ENCODE results near the gene FZD4.
"Not testable (repeated sequence)": the region's sequence is repeated elsewhere in the genome, so short reads cannot be mapped to it uniquely, and the experiment has no call there.

Gene FZD4

GRCh38 chr11:86972734-86973133 is 17.5 kb upstream of the FZD4 start:
- no peak for FAIRE-seq

GRCh38 chr11:86969258-86969657 is 14.1 kb upstream of the FZD4 start:
- FAIRE-seq, result no peak

- not testable (repeated sequence) for FAIRE-seq
Measured at GRCh38 chr11:86967601-86968000, 12.4 kb upstream of the FZD4 start.

GRCh38 chr11:86957976-86958646 is 2.9 kb upstream of the FZD4 start:
- no peak for FAIRE-seq

- FAIRE-seq, result no peak
Measured at GRCh38 chr11:86956905-86957195, 1.7 kb upstream of the FZD4 start.

- FAIRE-seq, result no peak
Measured at GRCh38 chr11:86955111-86955360, 159 bp downstream of the FZD4 start.

GRCh38 chr11:86954269-86955110 is 705 bp downstream of the FZD4 start:
- no peak for FAIRE-seq

- FAIRE-seq, result no peak
Measured at GRCh38 chr11:86952221-86952875, 2.8 kb downstream of the FZD4 start.

- no peak for FAIRE-seq
Measured at GRCh38 chr11:86951706-86952105, 3.5 kb downstream of the FZD4 start.

- no peak for FAIRE-seq
Measured at GRCh38 chr11:86950661-86950995, 4.6 kb downstream of the FZD4 start.

- FAIRE-seq, result no peak
Measured at GRCh38 chr11:86949995-86950660, 5.1 kb downstream of the FZD4 start.

GRCh38 chr11:86948733-86949132 is 6.5 kb downstream of the FZD4 start:
- FAIRE-seq, result no peak

- no peak for FAIRE-seq
Measured at GRCh38 chr11:86947541-86947940, 7.7 kb downstream of the FZD4 start.

- FAIRE-seq, result not testable (repeated sequence)
Measured at GRCh38 chr11:86943505-86943904, 11.7 kb downstream of the FZD4 start.

GRCh38 chr11:86941871-86942599 is 13.2 kb downstream of the FZD4 start:
- no peak for FAIRE-seq

- no peak for FAIRE-seq
Measured at GRCh38 chr11:86941077-86941870, 13.9 kb downstream of the FZD4 start.

- FAIRE-seq, result no peak
Measured at GRCh38 chr11:86940122-86940777, 14.9 kb downstream of the FZD4 start.

GRCh38 chr11:86938900-86939880 is 16.0 kb downstream of the FZD4 start:
- FAIRE-seq, result peak; percentile 96

- no peak for FAIRE-seq
Measured at GRCh38 chr11:86938203-86938899, 16.8 kb downstream of the FZD4 start.

Data from G401.6 (cell line).